IPS-18c (cell line): ENCODE results near the gene TRPM7.
"Not testable (repeated sequence)": the region's sequence is repeated elsewhere in the genome, so short reads cannot be mapped to it uniquely, and the experiment has no call there.

Experiments used
- H3K4me3 ChIP-seq: 2 replicates; pipeline ENCODE4 v1.7.0; 2013; ENCODE audit warnings: low read depth, mild to moderate bottlenecking, low read length, moderate library complexity; ENCODE audit not compliant: insufficient read depth
- H3K9me3 ChIP-seq: one replicate; pipeline ENCODE4 v1.6.1; 2013; ENCODE audit warnings: mild to moderate bottlenecking, low read length, moderate library complexity; ENCODE audit not compliant: control insufficient read depth, insufficient read depth

The TRPM7 gene

GRCh38 chr15:50681467-50681866, 5.1 kb downstream of the TRPM7 start:
- Histone ChIP-seq H3K4me3 (no peak overlapping the region), H3K9me3 (no peaks in the 10 kb centered on the region)

- no peaks in the 10 kb centered on the region for H3K9me3 ChIP-seq
- H3K4me3 ChIP-seq: no peak overlapping the region
Observed at GRCh38 chr15:50676799-50677483, 9.7 kb downstream of the TRPM7 start.

GRCh38 chr15:50675535-50676144, 11.0 kb downstream of the TRPM7 start:
- no peaks in the 10 kb centered on the region for H3K9me3 ChIP-seq
- no peak overlapping the region for H3K4me3 ChIP-seq

- no peaks in the 10 kb centered on the region for H3K9me3 ChIP-seq
- no peak overlapping the region for H3K4me3 ChIP-seq
Observed at GRCh38 chr15:50670115-50670514, 16.5 kb downstream of the TRPM7 start.

GRCh38 chr15:50669611-50670010, 17.0 kb downstream of the TRPM7 start:
- no peaks in the 10 kb centered on the region for H3K9me3 ChIP-seq
- no peak overlapping the region for H3K4me3 ChIP-seq

- H3K9me3 ChIP-seq: no peaks in the 10 kb centered on the region
- H3K4me3 ChIP-seq: no peak overlapping the region
Observed at GRCh38 chr15:50665938-50666337, 20.7 kb downstream of the TRPM7 start.

GRCh38 chr15:50655555-50655954, 31.0 kb downstream of the TRPM7 start:
- Histone ChIP-seq H3K4me3 (no peak overlapping the region), H3K9me3 (no peaks in the 10 kb centered on the region)

GRCh38 chr15:50653156-50653743, 33.3 kb downstream of the TRPM7 start:
- no peaks in the 10 kb centered on the region for H3K9me3 ChIP-seq
- no peak overlapping the region for H3K4me3 ChIP-seq

- H3K9me3 ChIP-seq: no peaks in the 10 kb centered on the region
- no peak overlapping the region for H3K4me3 ChIP-seq
Observed at GRCh38 chr15:50652671-50653070, 33.9 kb downstream of the TRPM7 start.

- Histone ChIP-seq H3K4me3 (no peak overlapping the region), H3K9me3 (no peaks in the 10 kb centered on the region)
Observed at GRCh38 chr15:50641318-50641717, 45.3 kb downstream of the TRPM7 start.

GRCh38 chr15:50636146-50636545, 50.5 kb downstream of the TRPM7 start:
- H3K9me3 ChIP-seq: no peaks in the 10 kb centered on the region
- no peak overlapping the region for H3K4me3 ChIP-seq

- Histone ChIP-seq H3K9me3 (no peaks in the 10 kb centered on the region), H3K4me3 (no peak overlapping the region)
Observed at GRCh38 chr15:50633653-50634052, 52.9 kb downstream of the TRPM7 start.

GRCh38 chr15:50628421-50628820, 58.2 kb downstream of the TRPM7 start:
- Histone ChIP-seq H3K9me3 (no peaks in the 10 kb centered on the region), H3K4me3 (no peak overlapping the region)

- no peaks in the 10 kb centered on the region for H3K9me3 ChIP-seq
- no peak overlapping the region for H3K4me3 ChIP-seq
Observed at GRCh38 chr15:50627351-50628055, 59.1 kb downstream of the TRPM7 start.

GRCh38 chr15:50624616-50625168, 61.9 kb downstream of the TRPM7 start:
- H3K9me3 ChIP-seq: no peaks in the 10 kb centered on the region
- H3K4me3 ChIP-seq: no peak overlapping the region

- H3K4me3 ChIP-seq, H3K9me3 ChIP-seq: not testable (repeated sequence)
Observed at GRCh38 chr15:50622361-50622943, 64.1 kb downstream of the TRPM7 start.

GRCh38 chr15:50616960-50617359, 69.6 kb downstream of the TRPM7 start:
- H3K9me3 ChIP-seq, H3K4me3 ChIP-seq: not testable (repeated sequence)
